ENCODE measurements around the gene TLNRD1.
"Not testable (repeated sequence)": the region's sequence is repeated elsewhere in the genome, so short reads cannot be mapped to it uniquely, and the experiment has no call there.

TLNRD1 gene

DNA sequence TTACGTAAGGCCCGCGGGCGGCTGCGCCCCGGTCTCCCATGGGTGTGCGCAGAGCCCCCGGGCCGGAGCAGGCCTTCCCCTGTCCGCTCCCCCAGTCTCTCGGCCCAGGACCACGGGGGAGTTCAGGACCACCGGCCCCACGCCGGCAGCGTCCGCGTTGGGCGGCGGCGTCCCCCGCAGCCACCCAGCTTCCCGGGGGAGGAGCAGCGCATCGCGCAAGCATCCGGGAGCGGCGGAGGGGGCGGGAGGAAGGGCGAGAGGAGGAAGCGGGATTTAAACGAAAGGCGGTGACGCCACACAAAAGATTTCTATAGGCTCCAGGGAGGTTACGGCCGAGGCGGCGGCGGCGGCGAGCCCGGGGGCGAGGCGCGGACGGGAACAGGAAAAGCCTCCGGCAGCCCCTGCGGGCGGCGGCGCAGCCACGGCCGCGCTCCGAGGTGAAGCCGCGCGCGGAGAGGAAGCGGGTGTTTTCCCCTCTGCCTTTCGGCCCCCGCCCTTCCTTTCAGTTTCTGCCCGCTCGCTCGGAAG, at the start of gene TLNRD1:
TSS of gene TLNRD1 (plus strand) at position 300 of the 528 bp plus-strand sequence. CDS start 1,349 bp downstream, outside the sequence.
- Histone ChIP-seq H3K4me1 (ENCODE audit: control insufficient read depth, insufficient read depth, low read length) (peaks cover 14% of the 10 kb centered on the region; the same call in 1 of the 2 replicates), H3K9ac (ENCODE audit: low read length) (peak within 1 kb of the TSS; percentile 87), H3K27me3 (ENCODE audit: control insufficient read depth, insufficient read depth, low read length) (peaks cover 2% of the 10 kb centered on the region; the same call in 1 of the 2 replicates), H3K9me3 (ENCODE audit: control insufficient read depth, insufficient read depth, low read depth, low read length) (no peaks in the 10 kb centered on the region; the same call in 1 of the 2 replicates), H3K27ac (ENCODE audit: low read depth, low read length) (peak within 1 kb of the TSS; percentile 89), H3K4me3 (ENCODE audit: low read depth, low read length) (peak within 1 kb of the TSS; percentile 78), H3K36me3 (ENCODE audit: control insufficient read depth, insufficient read depth, low read length) (peaks cover 8% of the 10 kb centered on the region; the same call in 1 of the 2 replicates)

DNA sequence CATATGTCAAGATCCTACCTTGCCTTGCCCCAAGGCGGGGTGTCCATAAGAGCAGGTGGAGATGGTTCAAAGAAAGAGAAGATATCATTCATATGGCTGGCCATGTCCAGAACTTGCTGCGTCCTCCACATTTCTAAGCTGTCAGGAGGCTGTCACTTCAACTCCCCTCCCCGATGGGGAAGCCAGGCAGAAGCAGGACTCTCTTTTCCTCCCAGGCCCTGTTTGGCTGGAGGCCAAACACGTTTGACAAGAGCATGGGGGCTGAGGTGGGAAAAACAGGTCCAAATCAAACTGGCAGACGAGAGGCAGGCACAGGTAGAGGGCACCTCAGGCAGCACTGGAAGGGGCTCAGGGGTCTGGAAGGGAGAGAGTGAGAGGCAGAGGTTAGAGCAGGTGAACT, 48.8 kb upstream of the TLNRD1 start:
- Histone ChIP-seq H3K36me3 (ENCODE audit: control insufficient read depth, insufficient read depth, low read length) (peaks cover 43% of the 10 kb centered on the region), H3K27me3 (ENCODE audit: control insufficient read depth, insufficient read depth, low read length) (no peaks in the 10 kb centered on the region), H3K4me3 (ENCODE audit: low read depth, low read length) (no peak overlapping the region), H3K9me3 (ENCODE audit: control insufficient read depth, insufficient read depth, low read depth, low read length) (no peaks in the 10 kb centered on the region), H3K9ac (ENCODE audit: low read length) (no peak overlapping the region), H3K27ac (ENCODE audit: low read depth, low read length) (no peak overlapping the region), H3K4me1 (ENCODE audit: control insufficient read depth, insufficient read depth, low read length) (peaks cover 27% of the 10 kb centered on the region)

DNA sequence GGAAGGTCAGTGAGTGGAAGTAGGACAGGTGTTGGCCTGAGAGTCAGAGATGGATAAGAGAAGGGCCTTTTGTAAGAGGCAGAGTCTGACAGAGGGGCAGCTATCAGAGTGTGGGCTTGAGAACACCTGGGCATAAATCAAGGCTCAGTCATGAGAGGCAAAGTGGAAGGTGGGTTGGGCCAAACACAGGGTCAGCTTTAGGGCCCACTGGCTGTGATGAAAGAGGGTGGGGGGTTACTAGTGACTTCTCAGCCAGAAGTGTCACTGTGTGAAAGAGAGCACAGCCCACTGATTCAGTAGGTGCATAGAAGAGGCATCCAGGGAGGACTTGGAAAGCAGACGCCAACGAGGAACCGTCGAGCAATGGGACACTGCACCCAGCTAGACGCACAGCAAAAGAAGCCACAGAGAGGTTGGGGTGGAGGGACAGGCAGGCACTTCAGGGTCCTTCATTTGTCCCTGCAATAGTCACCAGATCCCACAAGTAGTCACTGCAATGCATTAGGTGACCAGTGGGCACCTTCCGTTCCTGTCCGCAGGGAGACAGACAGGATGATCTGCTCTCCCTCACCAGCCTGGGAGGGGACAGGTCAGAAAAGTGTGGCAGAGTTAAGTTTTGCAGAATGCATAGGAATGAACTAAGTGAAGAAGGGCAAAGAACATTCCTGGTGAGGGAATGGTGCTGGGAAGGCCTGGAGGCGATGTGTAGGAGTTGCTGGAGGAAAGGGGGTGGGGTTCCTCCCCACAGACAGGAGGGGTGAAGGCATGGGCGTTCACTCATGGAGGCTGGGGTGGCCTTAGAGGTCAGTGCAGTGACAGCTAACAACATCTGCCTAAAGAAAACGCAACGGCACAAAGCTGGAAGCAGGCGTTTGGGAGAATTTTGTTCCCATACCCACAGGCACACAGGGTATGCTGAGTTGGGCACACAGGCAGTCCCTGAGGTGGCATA, 47.4 kb upstream of the TLNRD1 start:
- no peaks in the 10 kb centered on the region for H3K27me3 ChIP-seq (ENCODE audit: control insufficient read depth, insufficient read depth, low read length)
- peaks cover 29% of the 10 kb centered on the region for H3K36me3 ChIP-seq (ENCODE audit: control insufficient read depth, insufficient read depth, low read length)
- no peak overlapping the region for H3K27ac ChIP-seq (ENCODE audit: low read depth, low read length)
- no peaks in the 10 kb centered on the region for H3K9me3 ChIP-seq (ENCODE audit: control insufficient read depth, insufficient read depth, low read depth, low read length)
- peak overlapping the region; percentile 55 for H3K9ac ChIP-seq (ENCODE audit: low read length)
- no peak overlapping the region for H3K4me3 ChIP-seq (ENCODE audit: low read depth, low read length)
- H3K4me1 ChIP-seq (ENCODE audit: control insufficient read depth, insufficient read depth, low read length): peaks cover 31% of the 10 kb centered on the region

DNA sequence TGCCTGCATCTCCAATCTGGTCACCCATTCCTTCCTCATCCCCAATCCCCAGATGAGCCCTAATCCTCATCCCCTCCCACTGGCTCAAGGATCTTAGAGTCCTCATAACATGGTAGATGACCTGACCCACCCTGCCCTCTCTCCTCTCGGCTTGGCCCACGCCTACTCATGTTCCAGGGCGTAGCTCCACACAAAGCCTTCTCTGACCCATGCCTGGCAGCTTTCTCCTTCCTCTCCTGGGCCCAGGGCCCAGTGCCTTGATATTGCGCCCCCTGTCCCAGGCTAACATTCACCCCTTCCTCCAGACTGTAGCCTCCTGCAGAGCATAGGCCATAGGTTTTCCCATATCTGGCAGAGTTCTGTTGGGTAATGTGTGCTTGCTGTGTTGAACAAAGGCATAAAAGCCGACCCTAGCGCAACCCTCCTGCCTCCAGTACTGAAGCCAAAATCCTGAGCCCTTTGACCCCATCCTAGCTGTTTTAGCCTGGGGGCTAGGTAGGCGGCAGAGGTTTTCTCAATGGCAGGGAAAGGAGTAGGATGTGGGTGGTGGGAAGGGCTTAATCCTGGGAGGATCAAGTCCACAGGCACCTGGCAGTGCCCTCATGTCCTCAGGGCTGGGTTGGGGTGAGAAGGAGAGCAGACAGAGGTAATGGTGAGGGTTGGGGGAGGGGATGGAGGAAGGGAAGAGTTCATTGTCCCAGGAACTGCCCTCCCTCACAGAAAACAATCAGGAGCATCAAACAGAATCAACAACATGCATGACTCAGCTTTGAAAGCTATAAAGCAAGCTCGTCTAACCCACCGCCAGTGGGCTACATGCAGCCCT, 46.6 kb upstream of the TLNRD1 start:
- Histone ChIP-seq H3K27ac (ENCODE audit: low read depth, low read length) (peak overlapping the region; percentile 48; the same call in 1 of the 2 replicates), H3K27me3 (ENCODE audit: control insufficient read depth, insufficient read depth, low read length) (no peaks in the 10 kb centered on the region), H3K9ac (ENCODE audit: low read length) (peak overlapping the region; percentile 55), H3K4me1 (ENCODE audit: control insufficient read depth, insufficient read depth, low read length) (peaks cover 31% of the 10 kb centered on the region), H3K4me3 (ENCODE audit: low read depth, low read length) (no peak overlapping the region), H3K36me3 (ENCODE audit: control insufficient read depth, insufficient read depth, low read length) (peaks cover 23% of the 10 kb centered on the region), H3K9me3 (ENCODE audit: control insufficient read depth, insufficient read depth, low read depth, low read length) (no peaks in the 10 kb centered on the region)

DNA sequence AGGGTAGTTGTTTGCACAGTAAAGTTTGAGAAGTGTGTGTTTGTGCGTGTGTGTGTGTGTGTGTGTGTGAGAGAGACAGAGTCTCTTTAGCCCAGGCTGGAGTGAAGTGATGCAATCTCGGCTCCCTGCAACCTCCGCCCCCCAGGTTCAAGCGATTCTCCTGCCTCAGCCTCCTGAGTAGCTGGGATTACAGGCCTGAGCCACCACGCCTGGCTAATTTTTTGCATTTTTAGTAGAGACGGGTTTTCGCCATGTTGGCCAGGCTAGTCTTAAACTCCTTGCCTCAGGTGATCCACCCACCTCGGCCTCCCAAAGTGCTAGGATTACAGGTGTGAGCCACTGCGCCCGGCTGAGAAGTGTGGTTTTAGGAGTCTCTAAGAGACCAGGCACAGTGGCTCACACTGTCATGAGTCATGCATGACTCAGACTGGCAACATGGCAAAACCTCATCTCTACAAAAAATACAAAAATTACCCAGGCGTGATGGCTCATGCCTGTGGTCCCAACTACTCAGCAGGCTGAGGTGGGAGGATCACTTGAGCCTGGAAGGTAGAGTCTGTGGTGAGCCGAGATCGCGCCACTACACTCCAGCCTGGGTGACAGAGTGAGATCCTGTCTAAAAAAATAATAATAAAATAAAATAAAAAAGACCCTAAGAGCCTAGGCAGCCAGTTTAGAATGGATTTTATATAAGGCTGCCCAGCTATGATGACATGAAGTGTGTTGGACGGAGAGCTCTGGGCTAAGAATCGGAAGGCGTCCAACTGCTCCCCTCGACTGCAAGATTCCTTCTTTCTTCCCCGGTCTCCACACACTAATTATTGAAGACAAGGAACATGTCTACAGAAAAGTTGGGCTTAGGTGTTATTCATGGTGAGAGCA, 44.9 kb upstream of the TLNRD1 start:
- not testable (repeated sequence) for H3K27me3 ChIP-seq (ENCODE audit: control insufficient read depth, insufficient read depth, low read length); H3K9me3 ChIP-seq (ENCODE audit: control insufficient read depth, insufficient read depth, low read depth, low read length); H3K9ac ChIP-seq (ENCODE audit: low read length); H3K27ac ChIP-seq (ENCODE audit: low read depth, low read length); H3K4me3 ChIP-seq (ENCODE audit: low read depth, low read length)
- Histone ChIP-seq H3K4me1 (ENCODE audit: control insufficient read depth, insufficient read depth, low read length) (peaks cover 31% of the 10 kb centered on the region), H3K36me3 (ENCODE audit: control insufficient read depth, insufficient read depth, low read length) (peaks cover 11% of the 10 kb centered on the region)

DNA sequence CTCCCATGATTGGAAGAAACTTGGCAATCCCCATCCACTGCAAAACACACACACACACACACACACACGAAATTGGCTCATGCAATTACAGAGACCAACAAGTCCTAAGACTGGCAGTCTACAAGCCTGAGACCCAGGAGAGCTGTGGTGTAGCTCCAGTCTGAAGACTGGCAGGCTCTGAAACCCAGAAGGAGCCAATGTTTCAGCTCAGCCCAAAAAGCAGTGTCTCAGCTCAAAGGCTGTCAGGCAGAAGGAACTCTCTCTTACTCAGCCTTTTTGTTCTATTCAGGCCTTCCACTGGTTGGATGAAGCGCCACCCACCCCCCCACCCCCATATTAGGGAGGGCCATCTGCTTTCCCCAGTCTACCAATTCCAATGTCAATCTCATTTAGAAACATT, 43.2 kb upstream of the TLNRD1 start:
- no peak overlapping the region for H3K4me3 ChIP-seq (ENCODE audit: low read depth, low read length)
- peaks cover 31% of the 10 kb centered on the region for H3K4me1 ChIP-seq (ENCODE audit: control insufficient read depth, insufficient read depth, low read length)
- H3K27me3 ChIP-seq (ENCODE audit: control insufficient read depth, insufficient read depth, low read length): no peaks in the 10 kb centered on the region
- no peak overlapping the region for H3K9ac ChIP-seq (ENCODE audit: low read length)
- H3K27ac ChIP-seq (ENCODE audit: low read depth, low read length): no peak overlapping the region
- no peaks in the 10 kb centered on the region for H3K36me3 ChIP-seq (ENCODE audit: control insufficient read depth, insufficient read depth, low read length)
- no peaks in the 10 kb centered on the region for H3K9me3 ChIP-seq (ENCODE audit: control insufficient read depth, insufficient read depth, low read depth, low read length)

DNA sequence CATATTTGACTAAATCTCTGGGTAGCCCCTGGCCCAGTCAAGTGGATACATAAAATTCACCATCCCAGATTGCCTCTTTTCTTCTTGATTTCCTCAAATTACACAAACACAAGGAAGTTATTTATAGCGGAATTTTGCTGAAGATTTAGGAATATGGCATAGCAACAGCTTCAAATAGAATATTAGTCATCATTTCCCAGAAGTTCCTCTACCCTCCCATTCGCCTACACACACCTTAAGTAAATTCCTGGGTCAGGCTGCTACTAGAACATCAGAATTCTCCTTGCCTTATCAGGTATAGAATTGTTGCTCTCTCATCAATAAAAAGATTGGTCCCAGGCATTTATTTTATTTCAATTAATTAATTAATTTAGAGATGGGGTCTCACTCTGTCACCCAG, 42.7 kb upstream of the TLNRD1 start:
- Histone ChIP-seq H3K4me3 (ENCODE audit: low read depth, low read length) (no peak overlapping the region), H3K27ac (ENCODE audit: low read depth, low read length) (no peak overlapping the region), H3K4me1 (ENCODE audit: control insufficient read depth, insufficient read depth, low read length) (peaks cover 30% of the 10 kb centered on the region), H3K36me3 (ENCODE audit: control insufficient read depth, insufficient read depth, low read length) (no peaks in the 10 kb centered on the region), H3K9ac (ENCODE audit: low read length) (no peak overlapping the region), H3K27me3 (ENCODE audit: control insufficient read depth, insufficient read depth, low read length) (no peaks in the 10 kb centered on the region), H3K9me3 (ENCODE audit: control insufficient read depth, insufficient read depth, low read depth, low read length) (no peaks in the 10 kb centered on the region)

DNA sequence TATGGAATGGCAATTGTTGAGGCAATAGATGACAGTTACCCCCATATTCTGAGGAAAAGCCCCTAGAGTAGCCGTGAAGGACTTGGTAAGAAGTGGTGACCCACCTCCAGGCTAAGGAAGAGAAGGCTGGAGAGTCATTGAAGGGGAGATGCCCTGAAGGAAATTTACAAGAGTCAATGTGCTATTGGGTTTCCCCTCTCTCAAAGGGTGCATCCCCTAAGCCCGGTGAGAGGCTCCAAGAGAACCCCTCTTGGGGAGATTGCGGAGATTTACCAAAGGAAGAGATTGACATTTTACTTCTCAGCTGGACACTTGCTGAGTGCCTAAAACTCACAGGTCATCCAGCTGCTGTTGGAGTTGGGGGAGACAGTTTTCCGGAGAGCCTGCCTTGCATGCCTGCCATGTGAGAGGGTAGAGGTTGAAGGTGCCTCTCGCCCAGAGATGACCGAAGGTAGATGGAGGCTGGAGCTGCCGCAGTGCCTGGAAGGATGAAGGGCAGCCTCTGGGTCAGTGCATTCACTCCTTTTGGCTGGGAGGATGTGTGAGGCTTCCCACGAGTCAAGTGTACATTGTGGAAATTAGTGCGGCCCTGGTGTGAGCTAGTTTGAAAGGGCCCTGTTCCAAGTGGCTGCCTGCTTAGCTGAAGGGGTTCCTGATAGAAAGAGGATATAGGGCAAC, 41.8 kb upstream of the TLNRD1 start:
- no peak overlapping the region for H3K27ac ChIP-seq (ENCODE audit: low read depth, low read length)
- no peaks in the 10 kb centered on the region for H3K36me3 ChIP-seq (ENCODE audit: control insufficient read depth, insufficient read depth, low read length)
- H3K9me3 ChIP-seq (ENCODE audit: control insufficient read depth, insufficient read depth, low read depth, low read length): no peaks in the 10 kb centered on the region
- no peak overlapping the region for H3K4me3 ChIP-seq (ENCODE audit: low read depth, low read length)
- peaks cover 20% of the 10 kb centered on the region for H3K4me1 ChIP-seq (ENCODE audit: control insufficient read depth, insufficient read depth, low read length)
- H3K9ac ChIP-seq (ENCODE audit: low read length): no peak overlapping the region
- no peaks in the 10 kb centered on the region for H3K27me3 ChIP-seq (ENCODE audit: control insufficient read depth, insufficient read depth, low read length)

DNA sequence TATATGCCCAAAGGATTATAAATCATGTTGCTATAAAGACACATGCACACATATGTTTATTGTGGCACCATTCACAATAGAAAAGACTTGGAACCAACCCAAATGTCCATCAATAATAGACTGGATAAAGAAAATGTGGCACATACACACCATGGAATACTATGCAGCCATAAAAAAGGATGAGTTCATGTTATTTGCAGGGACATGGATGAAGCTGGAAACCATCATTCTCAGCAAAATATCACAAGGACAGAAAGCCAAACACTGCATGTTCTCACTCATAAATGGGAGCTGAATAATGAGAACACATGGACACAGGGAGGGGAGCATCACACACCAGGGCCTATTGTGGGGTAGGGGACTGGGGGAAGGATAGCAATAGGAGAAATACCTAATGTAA, 35.3 kb upstream of the TLNRD1 start:
- H3K36me3 ChIP-seq (ENCODE audit: control insufficient read depth, insufficient read depth, low read length); H3K27me3 ChIP-seq (ENCODE audit: control insufficient read depth, insufficient read depth, low read length): not testable (repeated sequence)

More for the DNA sequence above, 35.3 kb upstream of the TLNRD1 start:
- not testable (repeated sequence) for H3K9ac ChIP-seq (ENCODE audit: low read length); H3K4me3 ChIP-seq (ENCODE audit: low read depth, low read length); H3K9me3 ChIP-seq (ENCODE audit: control insufficient read depth, insufficient read depth, low read depth, low read length); H3K27ac ChIP-seq (ENCODE audit: low read depth, low read length)
- H3K4me1 ChIP-seq (ENCODE audit: control insufficient read depth, insufficient read depth, low read length): peaks cover 26% of the 10 kb centered on the region
